SK-N-SH treated with all-trans-retinoic acid at 6 μM for 48 hours (cell line): ENCODE data around the gene CLEC16A.

Experiments used
- ATAC-seq: fragments of 200-7000 bp; cut with Tn5 transposase; 3 replicates; pipeline ENCODE4 v1.9.1; 2020; ENCODE audit warnings: mild to moderate bottlenecking, moderate library complexity
- BACH2 ChIP-seq: fragments of 250-450 bp; sonication (Bioruptor Pico); IDR thresholded peaks from 2 replicates; pipeline ENCODE4 v1.9.0; 2021; ENCODE audit warnings: mild to moderate bottlenecking, borderline replicate concordance
- ESRRG ChIP-seq: fragments of 250-450 bp; sonication (Bioruptor Pico); IDR thresholded peaks from 2 replicates; pipeline ENCODE4 v1.6.1; 2021; ENCODE audit warnings: mild to moderate bottlenecking
- GLIS3 ChIP-seq: fragments of 250-450 bp; sonication (Bioruptor Pico); IDR thresholded peaks from 2 replicates; pipeline ENCODE4 v1.5.0; 2020; ENCODE audit warnings: mild to moderate bottlenecking, moderate library complexity
- OSR1 ChIP-seq: fragments of 250-450 bp; sonication (Bioruptor Pico); IDR thresholded peaks from 2 replicates; pipeline ENCODE4 v1.8.0; 2022; ENCODE audit warnings: moderate library complexity, mild to moderate bottlenecking, inconsistent platforms
- RARB ChIP-seq: fragments of 250-450 bp; sonication (Bioruptor Pico); IDR thresholded peaks from 2 replicates; pipeline ENCODE4 v1.8.0; 2021; ENCODE audit warnings: mild to moderate bottlenecking, moderate library complexity
- SNAI2 ChIP-seq: fragments of 250-450 bp; sonication (Bioruptor Pico); IDR thresholded peaks from 2 replicates; pipeline ENCODE4 v1.5.0; 2020; ENCODE audit warnings: mild to moderate bottlenecking, moderate library complexity
- TCF4 ChIP-seq: fragments of 250-450 bp; sonication (Bioruptor Pico); IDR thresholded peaks from 2 replicates; pipeline ENCODE4 v1.8.0; 2021; ENCODE audit warnings: mild to moderate bottlenecking, moderate library complexity, borderline replicate concordance
- TOX ChIP-seq: fragments of 250-450 bp; sonication (Bioruptor Pico); IDR thresholded peaks from 2 replicates; pipeline ENCODE4 v1.8.0; 2021; ENCODE audit warnings: mild to moderate bottlenecking, moderate library complexity, borderline replicate concordance
- ZC3H10 ChIP-seq: fragments of 250-450 bp; sonication (Bioruptor Pico); IDR thresholded peaks from 2 replicates; pipeline ENCODE4 v1.5.1; 2021; ENCODE audit warnings: mild to moderate bottlenecking, moderate library complexity
- ZFP3 ChIP-seq: fragments of 250-450 bp; sonication (Bioruptor Pico); IDR thresholded peaks from 2 replicates; pipeline ENCODE4 v1.5.0; 2020; ENCODE audit warnings: mild to moderate bottlenecking, moderate library complexity
- ZFP30 ChIP-seq: fragments of 450-650 bp; formaldehyde crosslinking; IDR thresholded peaks from 2 replicates; pipeline ENCODE4 v1.5.0; 2022; ENCODE audit warnings: mild to moderate bottlenecking, moderate library complexity
- ZNF70 ChIP-seq: fragments of 450-650 bp; formaldehyde crosslinking; IDR thresholded peaks from 2 replicates; pipeline ENCODE4 v1.5.0; 2020; ENCODE audit warnings: mild to moderate bottlenecking, moderate library complexity
- ZNF8 ChIP-seq: fragments of 450-650 bp; formaldehyde crosslinking; IDR thresholded peaks from 2 replicates; pipeline ENCODE4 v1.5.0; 2020; ENCODE audit warnings: mild to moderate bottlenecking, moderate library complexity
- TF ChIP-seq, protein P1 (sequence below): fragments of 250-450 bp; sonication (Bioruptor Pico); IDR thresholded peaks from 2 replicates; pipeline ENCODE4 v1.8.0; 2021; ENCODE audit warnings: low read depth, mild to moderate bottlenecking, moderate library complexity, borderline replicate concordance
- TF ChIP-seq, protein P2 (sequence below): fragments of 250-450 bp; sonication (Bioruptor Pico); IDR thresholded peaks from 2 replicates; pipeline ENCODE4 v1.8.0; 2020; ENCODE audit warnings: mild to moderate bottlenecking, moderate library complexity, borderline replicate concordance
- TF ChIP-seq, protein P3 (sequence below): fragments of 250-450 bp; sonication (Bioruptor Pico); IDR thresholded peaks from 2 replicates; pipeline ENCODE4 v1.5.0; 2020; ENCODE audit warnings: mild to moderate bottlenecking, moderate library complexity
- TF ChIP-seq, protein P4 (sequence below): fragments of 250-450 bp; sonication (Bioruptor Pico); IDR thresholded peaks from 2 replicates; pipeline ENCODE4 v1.5.1; 2021; ENCODE audit warnings: mild to moderate bottlenecking, moderate library complexity

Gene CLEC16A

DNA sequence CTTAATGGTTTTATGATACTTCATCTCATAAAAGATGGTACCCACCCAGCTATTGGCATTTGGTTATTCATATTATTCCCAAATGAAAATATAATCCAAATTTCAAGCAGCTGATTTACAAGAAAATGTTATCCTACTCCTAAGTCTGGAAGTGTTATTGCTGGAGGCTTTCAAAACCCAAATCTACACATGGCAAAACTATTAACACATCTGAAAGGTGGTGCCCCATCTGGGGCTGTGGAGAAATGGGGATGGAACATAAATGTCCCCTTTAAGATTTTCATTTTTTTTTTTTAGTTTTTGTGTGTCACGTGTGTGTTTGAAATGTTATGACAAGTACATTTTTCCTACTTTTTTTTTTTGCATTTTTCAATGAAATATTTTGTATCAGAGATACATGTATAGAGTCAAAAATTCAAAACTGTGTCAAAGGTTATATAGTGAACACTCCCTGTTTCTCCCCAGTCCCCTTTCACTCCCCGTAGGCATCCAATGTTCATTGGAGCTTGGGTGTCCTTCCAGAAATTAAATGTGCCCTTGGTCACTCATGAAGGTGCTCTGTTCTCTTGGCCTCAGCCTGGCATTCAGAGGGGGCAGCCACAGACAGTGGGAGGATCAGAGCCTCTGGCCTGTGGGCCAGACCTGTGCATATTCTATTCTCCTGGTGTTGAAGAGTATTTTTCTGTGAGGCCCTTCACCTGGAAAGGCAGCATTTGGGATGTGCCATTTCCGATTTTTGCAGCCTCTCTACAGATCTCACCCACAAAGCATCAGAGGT lies 79.1 kb downstream of the CLEC16A start:
- no peak for ATAC-seq
- TF ChIP-seq, protein P1, sequence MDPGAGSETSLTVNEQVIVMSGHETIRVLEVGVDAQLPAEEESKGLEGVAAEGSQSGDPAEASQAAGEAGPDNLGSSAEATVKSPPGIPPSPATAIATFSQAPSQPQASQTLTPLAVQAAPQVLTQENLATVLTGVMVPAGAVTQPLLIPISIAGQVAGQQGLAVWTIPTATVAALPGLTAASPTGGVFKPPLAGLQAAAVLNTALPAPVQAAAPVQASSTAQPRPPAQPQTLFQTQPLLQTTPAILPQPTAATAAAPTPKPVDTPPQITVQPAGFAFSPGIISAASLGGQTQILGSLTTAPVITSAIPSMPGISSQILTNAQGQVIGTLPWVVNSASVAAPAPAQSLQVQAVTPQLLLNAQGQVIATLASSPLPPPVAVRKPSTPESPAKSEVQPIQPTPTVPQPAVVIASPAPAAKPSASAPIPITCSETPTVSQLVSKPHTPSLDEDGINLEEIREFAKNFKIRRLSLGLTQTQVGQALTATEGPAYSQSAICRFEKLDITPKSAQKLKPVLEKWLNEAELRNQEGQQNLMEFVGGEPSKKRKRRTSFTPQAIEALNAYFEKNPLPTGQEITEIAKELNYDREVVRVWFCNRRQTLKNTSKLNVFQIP (CRISPR knock-in tag), result no peak

DNA sequence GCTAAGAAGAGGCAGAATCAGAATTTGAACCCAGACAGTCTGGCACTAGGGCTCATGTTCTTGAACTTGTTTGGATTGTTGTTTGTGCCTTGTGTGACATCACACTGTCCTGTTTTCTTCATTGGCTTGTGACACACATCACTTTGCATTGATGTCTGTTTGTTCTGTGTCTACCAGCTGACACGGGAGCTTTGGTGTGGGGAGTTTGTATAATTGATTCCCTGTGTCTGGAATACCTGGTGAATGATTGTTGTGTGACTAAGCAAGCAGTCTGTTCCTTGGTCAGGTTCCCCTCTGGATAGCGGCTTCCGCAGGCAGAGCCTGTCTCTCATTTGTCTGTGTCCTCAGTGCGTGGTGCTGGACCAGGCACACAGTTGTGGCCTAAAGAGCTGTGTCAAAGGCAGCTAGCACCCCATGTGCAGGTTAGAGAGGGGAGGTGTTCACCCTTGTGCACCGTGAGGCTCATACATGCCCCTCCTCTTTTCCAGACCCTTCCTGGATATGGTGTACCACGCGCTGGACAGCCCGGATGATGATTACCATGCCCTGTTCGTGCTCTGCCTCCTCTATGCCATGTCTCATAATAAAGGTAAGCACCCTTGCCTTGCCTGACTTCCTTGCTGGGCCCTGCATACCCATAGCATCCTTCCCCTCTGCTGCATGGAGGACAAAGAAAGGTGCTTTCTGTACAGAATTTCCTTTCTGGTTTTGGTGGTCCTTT lies 80.1 kb downstream of the CLEC16A start:
- no peak for ATAC-seq
- TF ChIP-seq TOX (CRISPR knock-in tag) (no peak), BACH2 (no peak), GLIS3 (CRISPR knock-in tag) (no peak), ESRRG (CRISPR knock-in tag) (no peak), SNAI2 (CRISPR knock-in tag) (no peak), ZNF70 (no peak), ZFP30 (CRISPR knock-in tag) (no peak), TCF4 (no peak), ZFP3 (CRISPR knock-in tag) (no peak), ZC3H10 (no peak), ZNF8 (CRISPR knock-in tag) (no peak)
- TF ChIP-seq, protein P2, sequence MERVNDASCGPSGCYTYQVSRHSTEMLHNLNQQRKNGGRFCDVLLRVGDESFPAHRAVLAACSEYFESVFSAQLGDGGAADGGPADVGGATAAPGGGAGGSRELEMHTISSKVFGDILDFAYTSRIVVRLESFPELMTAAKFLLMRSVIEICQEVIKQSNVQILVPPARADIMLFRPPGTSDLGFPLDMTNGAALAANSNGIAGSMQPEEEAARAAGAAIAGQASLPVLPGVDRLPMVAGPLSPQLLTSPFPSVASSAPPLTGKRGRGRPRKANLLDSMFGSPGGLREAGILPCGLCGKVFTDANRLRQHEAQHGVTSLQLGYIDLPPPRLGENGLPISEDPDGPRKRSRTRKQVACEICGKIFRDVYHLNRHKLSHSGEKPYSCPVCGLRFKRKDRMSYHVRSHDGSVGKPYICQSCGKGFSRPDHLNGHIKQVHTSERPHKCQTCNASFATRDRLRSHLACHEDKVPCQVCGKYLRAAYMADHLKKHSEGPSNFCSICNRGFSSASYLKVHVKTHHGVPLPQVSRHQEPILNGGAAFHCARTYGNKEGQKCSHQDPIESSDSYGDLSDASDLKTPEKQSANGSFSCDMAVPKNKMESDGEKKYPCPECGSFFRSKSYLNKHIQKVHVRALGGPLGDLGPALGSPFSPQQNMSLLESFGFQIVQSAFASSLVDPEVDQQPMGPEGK (CRISPR knock-in tag), result no peak
- TF ChIP-seq, protein P3, sequence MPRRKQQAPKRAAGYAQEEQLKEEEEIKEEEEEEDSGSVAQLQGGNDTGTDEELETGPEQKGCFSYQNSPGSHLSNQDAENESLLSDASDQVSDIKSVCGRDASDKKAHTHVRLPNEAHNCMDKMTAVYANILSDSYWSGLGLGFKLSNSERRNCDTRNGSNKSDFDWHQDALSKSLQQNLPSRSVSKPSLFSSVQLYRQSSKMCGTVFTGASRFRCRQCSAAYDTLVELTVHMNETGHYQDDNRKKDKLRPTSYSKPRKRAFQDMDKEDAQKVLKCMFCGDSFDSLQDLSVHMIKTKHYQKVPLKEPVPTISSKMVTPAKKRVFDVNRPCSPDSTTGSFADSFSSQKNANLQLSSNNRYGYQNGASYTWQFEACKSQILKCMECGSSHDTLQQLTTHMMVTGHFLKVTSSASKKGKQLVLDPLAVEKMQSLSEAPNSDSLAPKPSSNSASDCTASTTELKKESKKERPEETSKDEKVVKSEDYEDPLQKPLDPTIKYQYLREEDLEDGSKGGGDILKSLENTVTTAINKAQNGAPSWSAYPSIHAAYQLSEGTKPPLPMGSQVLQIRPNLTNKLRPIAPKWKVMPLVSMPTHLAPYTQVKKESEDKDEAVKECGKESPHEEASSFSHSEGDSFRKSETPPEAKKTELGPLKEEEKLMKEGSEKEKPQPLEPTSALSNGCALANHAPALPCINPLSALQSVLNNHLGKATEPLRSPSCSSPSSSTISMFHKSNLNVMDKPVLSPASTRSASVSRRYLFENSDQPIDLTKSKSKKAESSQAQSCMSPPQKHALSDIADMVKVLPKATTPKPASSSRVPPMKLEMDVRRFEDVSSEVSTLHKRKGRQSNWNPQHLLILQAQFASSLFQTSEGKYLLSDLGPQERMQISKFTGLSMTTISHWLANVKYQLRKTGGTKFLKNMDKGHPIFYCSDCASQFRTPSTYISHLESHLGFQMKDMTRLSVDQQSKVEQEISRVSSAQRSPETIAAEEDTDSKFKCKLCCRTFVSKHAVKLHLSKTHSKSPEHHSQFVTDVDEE (CRISPR knock-in tag), result no peak
- TF ChIP-seq, protein P1 (CRISPR knock-in tag), result no peak

DNA sequence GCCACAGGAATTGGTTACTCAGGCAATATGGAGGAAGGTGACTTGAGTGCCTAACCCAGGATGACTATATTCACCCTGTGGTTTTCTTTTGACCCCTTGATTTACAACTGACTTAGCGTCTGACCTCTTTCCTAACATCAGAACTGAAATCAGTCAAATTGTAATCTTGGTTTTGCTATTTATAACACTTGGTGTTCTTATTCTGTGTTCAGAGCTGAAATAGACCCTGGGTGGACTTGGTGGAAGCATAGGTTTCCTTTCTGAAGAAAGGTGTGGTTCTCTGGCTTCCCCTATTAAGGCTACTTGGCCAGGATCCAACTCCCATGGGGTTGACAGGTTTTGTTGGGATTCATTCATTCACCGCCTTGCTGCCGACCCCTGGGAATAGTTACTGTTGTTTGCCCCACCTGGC lies 80.8 kb downstream of the CLEC16A start:
- no peak for ATAC-seq

More for the DNA sequence above, 80.8 kb downstream of the CLEC16A start:
- TF ChIP-seq ZNF8 (CRISPR knock-in tag) (no peak), RARB (CRISPR knock-in tag) (no peak), OSR1 (no peak), BACH2 (no peak), ESRRG (CRISPR knock-in tag) (no peak)
- TF ChIP-seq, protein P4, sequence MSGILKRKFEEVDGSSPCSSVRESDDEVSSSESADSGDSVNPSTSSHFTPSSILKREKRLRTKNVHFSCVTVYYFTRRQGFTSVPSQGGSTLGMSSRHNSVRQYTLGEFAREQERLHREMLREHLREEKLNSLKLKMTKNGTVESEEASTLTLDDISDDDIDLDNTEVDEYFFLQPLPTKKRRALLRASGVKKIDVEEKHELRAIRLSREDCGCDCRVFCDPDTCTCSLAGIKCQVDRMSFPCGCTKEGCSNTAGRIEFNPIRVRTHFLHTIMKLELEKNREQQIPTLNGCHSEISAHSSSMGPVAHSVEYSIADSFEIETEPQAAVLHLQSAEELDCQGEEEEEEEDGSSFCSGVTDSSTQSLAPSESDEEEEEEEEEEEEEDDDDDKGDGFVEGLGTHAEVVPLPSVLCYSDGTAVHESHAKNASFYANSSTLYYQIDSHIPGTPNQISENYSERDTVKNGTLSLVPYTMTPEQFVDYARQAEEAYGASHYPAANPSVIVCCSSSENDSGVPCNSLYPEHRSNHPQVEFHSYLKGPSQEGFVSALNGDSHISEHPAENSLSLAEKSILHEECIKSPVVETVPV, result no peak
- TF ChIP-seq, protein P2 (CRISPR knock-in tag), result no peak
- TF ChIP-seq, all 23 proteins: peak for 0
